GM21390 (cell line): ENCODE results near the gene PRRG2.

Source experiments
- ATAC-seq: cut with Tn5 transposase; IDR thresholded peaks from one replicate; pipeline ENCODE4 v1.9.1; 2021; ENCODE audit not compliant: unreplicated experiment

PRRG2 gene

GRCh38 chr19:49637821-49638738, 57.0 kb downstream of the PRRG2 start:
- no peak for ATAC-seq

- ATAC-seq, result no peak
Observed at GRCh38 chr19:49639401-49640112, 58.4 kb downstream of the PRRG2 start.

GRCh38 chr19:49640113-49640898, 59.2 kb downstream of the PRRG2 start, which contains the start of gene RRAS:
Gene RRAS (minus strand): TSS chr19:49640143. CDS start chr19:49640098, 45 bp downstream.
- ATAC-seq, result peak; percentile 54
